Stimulated activated CD8-positive, alpha-beta memory T cell treated with anti-CD3 and anti-CD28 coated beads, Interleukin-12 subunit alpha, Interleukin-12 subunit beta, amount 100 ng/mL, for 1 hour (primary cell): ENCODE results near the gene C19orf25.
A peak's percentile ranks its signal among the peaks of the same experiment; 100 is the strongest.
"Not testable (repeated sequence)": the region's sequence is repeated elsewhere in the genome, so short reads cannot be mapped to it uniquely, and the experiment has no call there.

ENCODE experiments used
- DNase-seq: peaks from one replicate; pipeline ENCODE4 v3.0.0-alpha.2; 2020; ENCODE audit warnings: low read depth

The C19orf25 gene

DNA sequence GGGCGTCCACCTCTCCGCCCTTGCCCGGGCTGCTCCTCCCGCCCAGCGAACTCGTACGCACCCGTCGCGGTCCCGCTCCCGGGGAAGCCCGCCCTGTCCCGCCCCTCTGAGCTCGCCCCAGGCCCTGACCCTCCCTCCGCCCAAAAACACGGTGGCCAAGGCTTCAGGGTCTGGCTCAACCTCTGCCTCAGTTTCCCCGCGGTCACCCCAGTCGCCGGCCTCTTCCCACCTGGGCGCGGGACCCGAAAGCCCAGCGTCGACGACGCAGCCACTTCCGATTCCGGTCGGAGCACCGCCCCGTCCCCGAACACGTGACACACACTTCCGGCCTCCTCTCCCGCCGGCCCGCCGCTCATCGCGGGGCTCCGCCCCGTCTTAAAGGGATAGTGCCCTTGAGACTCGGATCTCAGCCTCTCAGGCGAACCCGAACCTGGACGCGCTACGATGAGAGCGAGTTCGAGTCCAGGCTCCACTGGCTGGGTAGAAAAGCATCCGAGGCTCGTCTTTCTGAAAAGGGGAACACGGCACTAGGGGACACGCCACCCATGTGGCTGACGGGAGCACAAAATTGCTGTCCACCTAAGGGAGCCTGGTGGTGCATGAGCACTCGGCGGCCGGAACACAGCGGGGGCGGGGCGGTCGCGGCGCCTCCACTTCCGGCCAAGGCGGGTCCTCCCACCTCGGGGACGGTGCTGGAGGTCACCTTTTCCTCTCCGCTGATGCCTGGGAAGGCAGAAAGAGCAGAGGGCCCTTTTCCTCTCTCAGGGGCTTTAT is at the start of gene C19orf25:
Gene C19orf25, minus strand, starts transcription at position 282 of the 774 bp plus-strand sequence. CDS start 312 bp downstream, outside the sequence.
- peak; percentile 85 for DNase-seq

DNA sequence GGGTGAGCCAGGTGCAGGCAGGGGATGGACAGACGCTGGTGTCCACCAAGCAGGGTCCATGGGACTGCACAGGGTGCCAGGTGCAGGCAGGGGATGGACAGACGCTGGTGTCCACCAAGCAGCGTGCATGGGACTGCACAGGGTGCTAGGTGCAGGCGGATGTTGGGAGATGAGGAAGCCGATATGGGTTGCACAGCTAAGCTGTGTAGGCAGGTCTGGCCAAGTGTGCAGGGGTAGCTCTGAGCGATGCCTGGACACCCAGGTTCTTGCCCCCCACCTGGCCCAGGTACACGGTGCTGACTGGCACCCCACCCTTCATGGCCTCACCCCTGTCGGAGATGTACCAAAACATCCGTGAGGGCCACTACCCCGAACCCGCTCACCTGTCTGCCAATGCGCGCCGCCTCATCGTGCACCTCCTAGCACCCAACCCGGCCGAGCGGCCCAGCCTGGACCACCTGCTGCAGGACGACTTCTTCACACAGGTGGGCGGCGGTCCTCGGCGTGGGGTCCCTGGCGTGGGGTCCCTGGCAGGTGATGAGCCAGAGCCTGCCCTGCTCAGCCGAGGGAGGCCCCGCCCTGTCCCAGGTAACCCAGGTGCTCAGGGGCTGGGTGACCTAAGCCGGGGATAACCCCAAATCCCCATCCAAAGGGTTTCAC is 48.8 kb upstream of the C19orf25 start:
- DNase-seq, result no peak

DNA sequence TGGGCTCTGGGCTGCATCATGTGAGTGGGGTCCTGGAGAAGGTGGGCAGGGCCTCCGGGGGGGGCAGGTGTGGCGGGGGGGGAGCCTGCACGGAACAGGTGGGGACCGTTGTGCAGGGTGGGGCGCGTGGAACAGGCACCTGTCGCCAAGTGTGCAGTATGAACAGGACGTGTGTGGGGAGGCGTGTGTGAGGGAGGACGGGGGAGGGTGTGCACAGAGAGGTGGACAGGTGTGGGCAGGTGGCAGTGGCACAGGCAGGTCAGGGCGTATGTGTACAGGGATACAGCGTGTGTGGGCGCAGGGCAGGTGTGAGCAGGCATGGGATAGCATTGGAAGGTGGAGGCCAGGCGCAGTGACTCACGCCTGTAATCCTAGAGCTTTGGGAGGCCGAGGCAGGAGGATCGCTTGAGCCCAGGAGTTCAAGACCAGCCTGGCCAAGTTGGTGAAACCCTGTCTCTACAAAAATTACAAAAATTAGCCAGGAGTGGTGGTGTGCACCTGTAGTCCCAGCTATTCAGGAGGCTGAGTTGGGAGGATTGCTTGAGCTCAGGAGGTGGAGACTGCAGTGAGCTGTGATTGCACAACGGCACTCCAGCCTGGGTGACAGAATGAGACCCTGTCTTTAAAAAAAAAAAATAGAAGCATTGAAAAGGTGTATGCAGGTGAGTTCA is 48.1 kb upstream of the C19orf25 start:
- DNase-seq, result no peak

DNA sequence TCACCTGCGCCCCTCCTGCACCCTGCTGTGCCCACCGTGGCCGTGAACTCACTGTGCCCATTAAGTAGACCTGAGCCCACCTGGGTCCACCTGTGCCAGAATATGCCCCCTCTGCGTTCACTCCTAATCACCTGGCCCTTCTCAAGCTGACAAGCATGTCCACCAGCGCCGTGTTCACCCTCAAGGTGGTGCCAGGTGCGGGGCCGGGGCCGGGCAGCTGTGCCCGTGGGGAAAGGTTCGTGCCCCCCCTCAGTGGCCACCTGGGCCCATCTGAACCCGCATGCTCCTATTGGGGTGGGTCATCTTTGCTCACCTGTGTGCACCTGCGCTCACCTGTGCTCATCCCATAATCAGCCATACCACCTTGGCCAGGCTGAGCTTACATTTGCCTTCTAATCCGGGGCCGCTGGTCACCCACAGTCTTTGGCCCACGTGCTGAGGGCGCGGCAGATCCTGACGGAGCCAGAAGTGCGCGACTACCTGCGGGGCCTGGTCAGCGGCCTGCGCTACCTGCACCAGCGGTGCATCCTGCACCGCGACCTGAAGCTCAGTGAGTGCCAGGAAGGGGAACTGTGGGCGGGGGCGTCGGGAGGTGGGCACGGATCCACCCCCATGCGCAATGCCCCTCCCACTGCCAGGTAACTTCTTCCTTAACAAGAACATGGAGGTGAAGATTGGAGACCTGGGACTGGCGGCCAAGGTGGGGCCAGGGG is 47.2 kb upstream of the C19orf25 start:
- DNase-seq, result no peak

GRCh38 chr19:1525343-1525742 is 46.3 kb upstream of the C19orf25 start:
- DNase-seq, result no peak

GRCh38 chr19:1524972-1525325 is 45.9 kb upstream of the C19orf25 start:
- no peak for DNase-seq

DNA sequence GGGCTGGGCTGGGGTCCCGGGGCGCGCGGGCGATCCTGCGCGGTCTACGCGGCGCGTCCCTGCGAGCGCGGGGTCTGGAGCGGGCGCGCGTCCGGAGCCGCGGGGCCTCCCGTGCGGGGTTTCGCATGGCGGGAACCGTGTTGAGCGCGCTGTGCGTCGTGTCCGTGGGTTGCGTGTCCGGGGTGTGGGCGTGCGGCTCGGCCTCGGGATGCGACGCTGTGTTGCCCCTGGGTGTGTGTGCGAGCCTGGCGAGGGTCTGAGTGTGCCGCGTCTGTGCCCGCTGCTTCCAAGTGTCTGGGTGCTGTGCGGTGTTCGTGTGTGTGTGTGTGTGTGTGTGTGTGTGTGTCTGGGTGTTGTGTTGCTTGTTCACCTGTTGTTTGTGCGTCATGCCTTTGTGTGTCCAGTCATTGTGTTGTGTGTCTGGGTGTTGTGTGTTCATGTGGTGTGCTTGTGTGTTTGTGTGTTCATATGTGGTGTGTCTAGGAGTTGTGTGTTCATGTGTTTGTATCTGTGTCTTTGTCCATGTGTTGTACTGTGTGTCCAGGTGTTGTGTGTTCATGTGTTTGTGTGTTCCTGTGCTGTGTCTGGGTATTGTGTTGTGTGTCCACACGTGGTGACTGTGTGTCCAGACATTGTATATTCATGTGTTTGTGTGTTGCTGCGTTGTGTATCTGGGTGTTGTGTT is 45.4 kb upstream of the C19orf25 start:
- DNase-seq, result no peak

GRCh38 chr19:1523412-1524286 is 44.6 kb upstream of the C19orf25 start, which contains the start of gene PLK5:
TSS of gene PLK5 (plus strand) at chr19:1524077. CDS start at chr19:1526997, 2,920 bp downstream.
- no peak for DNase-seq

DNA sequence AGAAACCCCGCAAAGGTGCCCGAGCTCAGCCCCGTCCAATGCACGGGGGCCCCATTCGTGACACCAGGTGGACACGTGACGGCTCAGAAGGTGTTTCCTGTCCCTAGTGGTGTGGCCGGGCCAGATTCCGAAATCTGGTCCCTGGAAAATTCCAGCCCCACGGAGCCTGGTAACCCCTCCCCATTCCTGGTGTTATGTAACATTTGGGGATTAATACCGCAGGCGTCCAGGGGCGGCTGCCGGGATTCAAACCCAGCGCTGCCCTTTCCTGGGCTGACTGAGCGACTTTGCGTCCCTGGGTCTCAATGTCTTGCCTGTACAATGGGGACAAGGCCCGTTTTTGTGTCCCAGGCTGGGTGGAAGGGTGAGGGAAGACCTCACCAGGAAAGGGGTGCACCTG is 43.8 kb upstream of the C19orf25 start:
- no peak for DNase-seq

DNA sequence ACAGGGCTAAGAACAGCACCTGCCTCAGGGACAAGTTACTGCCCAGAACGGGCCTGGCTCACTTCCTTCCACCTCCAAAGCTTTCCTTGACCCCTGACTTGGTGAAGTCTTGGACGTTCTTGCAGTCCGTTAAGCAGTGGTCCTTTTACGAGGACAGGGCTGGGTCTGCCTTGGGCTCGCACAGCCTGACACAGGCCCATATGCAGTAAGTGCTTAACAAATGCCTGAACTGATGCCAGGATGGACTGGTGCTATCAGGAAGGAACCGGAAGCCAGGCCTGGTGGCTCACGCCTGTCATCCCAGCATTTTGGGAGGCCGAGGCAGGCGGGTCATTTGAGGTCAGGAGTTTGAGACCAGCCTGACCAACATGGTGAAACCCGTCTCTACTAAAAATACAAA is 43.0 kb upstream of the C19orf25 start:
- DNase-seq, result no peak

DNA sequence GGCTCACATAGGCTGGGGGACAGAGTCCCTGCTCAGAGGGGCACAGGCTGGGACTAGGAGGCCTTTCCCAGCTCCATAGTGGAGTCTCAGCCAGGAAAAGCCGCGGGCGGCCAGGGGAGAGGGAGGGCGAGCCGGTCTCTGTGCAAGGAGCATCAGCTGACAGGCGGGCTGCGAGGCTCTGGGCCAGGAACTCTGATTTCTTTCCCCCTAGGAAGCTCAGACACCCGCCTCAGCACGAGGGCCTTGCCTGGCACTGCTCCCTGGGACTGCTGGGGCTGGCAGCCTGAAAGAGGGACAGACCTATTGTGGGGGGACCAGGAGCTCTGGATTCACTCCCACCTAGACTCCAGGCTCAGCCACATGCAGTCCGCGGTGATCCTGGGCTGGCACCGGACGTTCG is 42.6 kb upstream of the C19orf25 start:
- no peak for DNase-seq

DNA sequence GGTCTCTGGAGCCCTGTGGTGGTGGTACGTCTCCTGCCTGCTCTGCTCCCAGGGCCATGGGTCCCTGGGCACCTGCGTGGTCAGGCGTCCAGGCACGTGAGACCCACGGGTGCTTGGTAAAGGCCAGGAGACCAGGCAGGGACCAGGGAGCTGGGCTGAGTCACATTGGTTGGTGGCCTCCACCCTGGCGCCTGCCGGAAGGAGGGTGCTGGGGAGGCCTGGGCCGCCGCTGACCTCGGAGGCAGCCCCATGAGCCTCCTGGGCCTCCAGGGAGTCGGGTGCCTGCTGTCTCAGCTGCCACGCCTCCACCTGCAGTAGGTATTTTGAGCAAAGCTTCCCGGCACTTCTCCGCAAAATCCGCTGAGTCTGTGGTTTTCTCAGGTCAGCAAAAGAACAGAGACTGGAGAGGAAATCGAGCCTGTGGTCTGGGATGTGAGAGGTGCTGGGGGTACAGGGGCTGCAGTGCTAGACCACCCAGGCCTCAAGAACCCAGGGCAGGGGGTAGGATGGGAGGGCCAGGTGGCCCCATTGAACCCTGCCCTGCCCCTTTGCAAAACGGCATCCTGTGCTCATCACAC is 41.3 kb upstream of the C19orf25 start:
- DNase-seq, result no peak

DNA sequence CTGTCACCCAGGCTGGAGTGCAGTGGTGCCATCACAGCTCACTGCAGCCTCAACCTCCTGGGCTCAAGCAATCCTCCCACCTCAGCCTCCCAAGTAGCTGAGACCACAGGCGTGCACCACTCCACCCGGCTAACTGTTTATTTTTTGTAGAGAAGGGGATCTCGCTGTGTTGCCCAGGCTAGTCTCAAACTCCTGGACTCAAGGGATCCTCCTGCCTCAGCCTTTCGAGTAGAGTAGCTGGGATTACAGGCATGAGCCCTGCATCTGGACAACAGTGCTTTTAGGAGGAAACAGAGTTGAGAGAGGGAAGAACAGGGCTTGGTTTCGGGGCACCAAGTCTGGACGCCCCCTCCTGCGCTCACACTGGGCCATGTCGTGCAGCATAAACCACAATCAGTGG is 40.8 kb upstream of the C19orf25 start:
- DNase-seq, result not testable (repeated sequence)

DNA sequence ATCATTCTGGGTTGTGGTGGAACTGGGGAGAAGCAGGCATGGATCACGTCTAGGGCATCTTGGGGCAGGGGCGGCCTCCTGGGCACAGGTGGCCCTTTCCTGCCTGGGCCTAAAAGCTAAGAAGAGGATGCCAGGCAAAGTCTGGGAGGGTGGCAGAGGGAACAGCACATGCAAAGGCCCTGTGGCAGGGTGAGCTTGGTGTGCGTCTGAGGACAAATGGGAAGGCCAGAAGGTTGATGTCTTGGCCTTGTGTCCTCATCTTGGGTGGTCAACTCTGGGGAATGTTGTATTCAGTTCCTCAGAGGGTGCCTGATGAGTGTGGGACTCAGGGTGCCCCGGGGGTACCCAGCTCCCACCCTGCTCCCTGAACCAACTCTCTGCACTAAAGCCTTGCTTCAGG is 39.5 kb upstream of the C19orf25 start:
- DNase-seq, result no peak

- no peak for DNase-seq
Measured at GRCh38 chr19:1516395-1516753, 37.4 kb upstream of the C19orf25 start.

GRCh38 chr19:1514986-1515721 is 36.1 kb upstream of the C19orf25 start:
- no peak for DNase-seq

- DNase-seq, result no peak
Measured at GRCh38 chr19:1514295-1514661, 35.3 kb upstream of the C19orf25 start.

- peak; percentile 40 for DNase-seq
Measured at GRCh38 chr19:1513499-1514294, 34.7 kb upstream of the C19orf25 start.
